HTR-8/SVneo (cell line): ENCODE measurements around the gene SGK2.
A peak's percentile ranks its signal among the peaks of the same experiment; 100 is the strongest.
"Not testable (repeated sequence)": the region's sequence is repeated elsewhere in the genome, so short reads cannot be mapped to it uniquely, and the experiment has no call there.

Source experiments
- DNase-seq: peaks from one replicate; pipeline ENCODE4 v3.0.0; 2011; ENCODE audit warnings: low spot score, mixed read lengths; ENCODE audit not compliant: insufficient read length
- FAIRE-seq: peaks from 2 replicates; lab custom pipeline; 2011; peaks lifted over from hg19 to GRCh38; lab: Jason Lieb, UNC

SGK2 gene

GRCh38 chr20:43586641-43587040, 27.8 kb downstream of the SGK2 start:
- FAIRE-seq (no peak), DNase-seq (no peak)

- FAIRE-seq, DNase-seq: not testable (repeated sequence)
These were observed 29.7 kb downstream of the SGK2 start for GRCh38 chr20:43588526-43588925.

- FAIRE-seq: no peak
- no peak for DNase-seq
These were observed 31.2 kb downstream of the SGK2 start for GRCh38 chr20:43590036-43590391.

- DNase-seq (peak; percentile 100), FAIRE-seq (peak; percentile 100)
These were observed 31.8 kb downstream of the SGK2 start, which contains the start of gene IFT52 for GRCh38 chr20:43590392-43591303. Gene IFT52 (plus strand): TSS chr20:43590937. CDS start chr20:43594699, 3,762 bp downstream.

- FAIRE-seq, DNase-seq: not testable (repeated sequence)
These were observed 43.1 kb downstream of the SGK2 start for GRCh38 chr20:43601960-43602359.

- DNase-seq: no peak
- peak; percentile 9 for FAIRE-seq
These were observed 44.3 kb downstream of the SGK2 start for GRCh38 chr20:43603124-43603523.

GRCh38 chr20:43605715-43606114, 46.9 kb downstream of the SGK2 start:
- DNase-seq (no peak), FAIRE-seq (peak; percentile 80)

- not testable (repeated sequence) for DNase-seq, FAIRE-seq
These were observed 48.5 kb downstream of the SGK2 start for GRCh38 chr20:43607278-43607677.

GRCh38 chr20:43631598-43631997, 72.8 kb downstream of the SGK2 start:
- no peak for FAIRE-seq

More at GRCh38 chr20:43631598-43631997, 72.8 kb downstream of the SGK2 start:
- DNase-seq: no peak
